GM12878 (cell line): ENCODE results near the gene PAQR8. TPM values are rescaled to one million over a fixed set of nuclear protein-coding genes. Genes with fewer than 3 reads are reported as not detected.
"Not testable (repeated sequence)": the region's sequence is repeated elsewhere in the genome, so short reads cannot be mapped to it uniquely, and the experiment has no call there.

Experiments
- ATAC-seq: fragments of 200-7000 bp; cut with Tn5 transposase; 3 replicates; pipeline ENCODE4 v1.9.1; 2020; ENCODE audit warnings: mild to moderate bottlenecking, moderate library complexity
- BruUV-seq: library from RNA; stranded (reverse); fragments of 400-500 nt; replicated peaks from 2 replicates; lab custom pipeline; 2021; lab: Mats Ljungman, UMichigan
- CTCF ChIA-PET: fragments of 300-600 bp; sonication (Branson Sonifier 250); formaldehyde crosslinking; extraction: SDS; loops from one replicate; lab custom pipeline; 2021; ENCODE audit warnings: inconsistent platforms; lab: Yijun Ruan, JAX
- POLR2A ChIA-PET: fragments of 350-600 bp; formaldehyde crosslinking; extraction: SDS; loops from one replicate; lab custom pipeline; 2021; ENCODE audit warnings: inconsistent platforms; lab: Charles Lee
- RAD21 ChIA-PET: fragments of 300-600 bp; sonication (Branson Sonifier 250); formaldehyde crosslinking; loops from one replicate; lab custom pipeline; 2023; ENCODE audit warnings: antibody characterized with exemption; ENCODE audit not compliant: unreplicated experiment; lab: Charles Lee
- SMC1A ChIA-PET: fragments of 300-600 bp; sonication (Branson Sonifier 250); formaldehyde crosslinking; loops from one replicate; lab custom pipeline; 2023; ENCODE audit not compliant: unreplicated experiment, uncharacterized antibody; lab: Charles Lee
- DNase-seq: peaks from one replicate; pipeline ENCODE4 v3.0.0-alpha.2; 2011; ENCODE audit warnings: low read depth, low spot score
- FAIRE-seq: peaks from 3 replicates; lab custom pipeline; 2011; peaks lifted over from hg19 to GRCh38; lab: Jason Lieb, UNC
- H2AFZ ChIP-seq: 2 replicates; pipeline ENCODE4 v1.6.0; 2011; ENCODE audit warnings: low read depth, low read length, control low read depth; ENCODE audit not compliant: control insufficient read depth
- H3K27ac ChIP-seq: 2 replicates; pipeline ENCODE4 v1.5.1; 2011; ENCODE audit warnings: control low read depth; ENCODE audit not compliant: control insufficient read depth, insufficient read depth
- H3K27me3 ChIP-seq, 2 experiments: replicated peaks in 1 of 2; 2 replicates each; pipeline versions ENCODE4 v1.6.0 to v1.6.1; 2011; ENCODE audit warnings: low read length in 1 of 2; ENCODE audit not compliant: control insufficient read depth in 2 of 2, insufficient read depth in 2 of 2
- H3K36me3 ChIP-seq, 2 experiments: 2 replicates each; pipeline ENCODE4 v1.5.1; 2011; ENCODE audit warnings: low read length in 1 of 2; ENCODE audit not compliant: control insufficient read depth in 2 of 2, insufficient read depth in 2 of 2
- H3K4me1 ChIP-seq: 2 replicates; pipeline ENCODE4 v1.6.1; 2011; ENCODE audit warnings: mild to moderate bottlenecking, low read length, moderate library complexity, mixed read lengths; ENCODE audit not compliant: control insufficient read depth, insufficient read depth
- H3K4me2 ChIP-seq: 2 replicates; pipeline ENCODE4 v1.6.0; 2011; ENCODE audit warnings: control low read depth; ENCODE audit not compliant: control insufficient read depth, insufficient read depth
- H3K4me3 ChIP-seq: fragments of 200-600 bp; sonication (generic); 2 replicates; pipeline ENCODE4 v1.5.1; 2016
- H3K79me2 ChIP-seq: 2 replicates; pipeline ENCODE4 v1.6.0; 2011; ENCODE audit warnings: low read length; ENCODE audit not compliant: control insufficient read depth, insufficient read depth
- H3K9ac ChIP-seq: 2 replicates; pipeline ENCODE4 v1.8.0; 2011; ENCODE audit warnings: low read length, control low read depth, mixed read lengths; ENCODE audit not compliant: control insufficient read depth, insufficient read depth
- H3K9me3 ChIP-seq: replicated peaks from 3 replicates; pipeline ENCODE4 v1.5.1; 2011; ENCODE audit warnings: mild to moderate bottlenecking, low read length; ENCODE audit not compliant: control insufficient read depth, insufficient read depth
- H4K20me1 ChIP-seq: 2 replicates; pipeline ENCODE4 v1.6.0; 2011; ENCODE audit not compliant: control insufficient read depth, insufficient read depth
- ATF2 ChIP-seq: IDR thresholded peaks from 2 replicates; pipeline ENCODE4 v1.6.1; 2012; ENCODE audit warnings: low read length, inconsistent platforms
- ATF7 ChIP-seq: fragments of 450-650 bp; IDR thresholded peaks from 2 replicates; pipeline ENCODE4 v1.6.1; 2016; ENCODE audit warnings: low read depth, mild to moderate bottlenecking
- BACH1 ChIP-seq: fragments of 450-650 bp; IDR thresholded peaks from 2 replicates; pipeline ENCODE4 v1.6.1; 2017; ENCODE audit warnings: mild to moderate bottlenecking, borderline replicate concordance
- CBFB ChIP-seq: IDR thresholded peaks from 2 replicates; pipeline ENCODE4 v1.6.1; 2016; ENCODE audit warnings: antibody characterized with exemption, low read depth
- DPF2 ChIP-seq: fragments of 450-650 bp; IDR thresholded peaks from 2 replicates; pipeline ENCODE4 v1.6.1; 2017; ENCODE audit warnings: mild to moderate bottlenecking
- EED ChIP-seq: sonication (generic); IDR thresholded peaks from 2 replicates; pipeline ENCODE4 v1.6.1; 2016; ENCODE audit warnings: antibody characterized with exemption, low read depth
- GABPA ChIP-seq: IDR thresholded peaks from 2 replicates; pipeline ENCODE4 v1.6.1; 2014; ENCODE audit warnings: antibody characterized with exemption, low read depth, mild to moderate bottlenecking, inconsistent platforms
- JUND ChIP-seq: IDR thresholded peaks from 2 replicates; pipeline ENCODE4 v1.6.1; 2012; ENCODE audit warnings: low read depth, mild to moderate bottlenecking, low read length, improper control_type of control experiment, moderate library complexity
- MXI1 ChIP-seq: fragments of 150-350 bp; IDR thresholded peaks from 2 replicates; pipeline ENCODE4 v1.6.1; 2011; ENCODE audit warnings: low read depth, mild to moderate bottlenecking, inconsistent platforms, low read length, improper control_type of control experiment
- NR2C1 ChIP-seq: fragments of 450-650 bp; IDR thresholded peaks from 2 replicates; pipeline ENCODE4 v1.6.1; 2017; ENCODE audit warnings: antibody characterized with exemption, mild to moderate bottlenecking, moderate library complexity
- PAX5 ChIP-seq: IDR thresholded peaks from 2 replicates; pipeline ENCODE4 v1.6.1; 2011; ENCODE audit warnings: low read depth, low read length, borderline replicate concordance
- POLR2AphosphoS5 ChIP-seq: IDR thresholded peaks from 2 replicates; pipeline ENCODE4 v1.6.1; 2011; ENCODE audit warnings: mild to moderate bottlenecking, low read length, inconsistent platforms
- SMC3 ChIP-seq: IDR thresholded peaks from 2 replicates; pipeline ENCODE4 v1.6.1; 2011; ENCODE audit warnings: low read length, improper control_type of control experiment, borderline replicate concordance
- SREBF2 ChIP-seq: IDR thresholded peaks from 2 replicates; pipeline ENCODE4 v1.6.1; 2012; ENCODE audit warnings: mild to moderate bottlenecking, low read length
- SRF ChIP-seq, 2 experiments: IDR thresholded peaks; 2 replicates each; pipeline ENCODE4 v1.6.1; 2011; ENCODE audit warnings: low read depth in 2 of 2, low read length in 2 of 2, mild to moderate bottlenecking in 1 of 2, moderate library complexity in 1 of 2
- WGBS: methylation state at CpG from one replicate; pipeline ENCODE4 v1.1.6; 2016; ENCODE audit warnings: low lambda C conversion rate; ENCODE audit not compliant: insufficient replicate concordance, insufficient coverage; ENCODE audit errors: missing lambda C conversion rate; 5-methylcytosine and 5-hydroxymethylcytosine counted together
- in situ Hi-C: fragments of 300-500 bp; cut with MboI; formaldehyde crosslinking; loops from 9 replicates; pipeline ENCODE4 v1.14.3; 2018; ENCODE audit warnings: mixed read lengths
- intact Hi-C: fragments of 100-400 bp; cut with micrococcal nuclease; formaldehyde crosslinking; loops from one replicate; pipeline ENCODE4 v1.14.2; 2022; ENCODE audit not compliant: unreplicated experiment
- polyA plus RNA-seq, 11 experiments: library from polyadenylated mRNA; depleted of rRNA in 4 of 11; unstranded in 6 of 11; stranded (reverse) in 5 of 11; fragments of >200 nt; fragmentation: Nextera tagmentation in 4 of 11; fragmentation: Illumina TruSeq in 1 of 11; extraction: Ambion mirVana in 4 of 11; extraction: Trizol in 1 of 11; gene quantifications; 1 replicate in 1 of 11; 2 replicates in 10 of 11; pipeline versions ENCODE4 v1.2.1 to v1.2.3, GENCODE V29; 2011 to 2016; ENCODE audit warnings: inconsistent platforms in 2 of 11, missing spikeins in 2 of 11, low read depth in 1 of 11
- total RNA-seq, 4 experiments: library from RNA; depleted of rRNA in 3 of 4; stranded (reverse); fragments of >200 nt in 3 of 4; fragmentation: Illumina TruSeq in 1 of 4; extraction: Trizol in 1 of 4; gene quantifications; 2 replicates each; pipeline versions ENCODE4 v1.2.1 to v1.2.3, GENCODE V29; 2013 to 2021
- TF ChIP-seq, protein P1 (sequence below): fragments of 450-650 bp; conservative IDR thresholded peaks from 2 replicates; pipeline ENCODE4 v1.6.1; 2017; ENCODE audit warnings: mild to moderate bottlenecking, moderate library complexity

Gene PAQR8
- total and polyA plus RNA-seq, 10 of the 15 experiments (the other 5 are each of a cell fraction or from before 2014, with no cell fraction given) = 3.9 to 22.4 (median 14.6) TPM

GRCh38 chr6:52426667-52427066 is 64.7 kb downstream of the PAQR8 start:
- Histone ChIP-seq H3K27ac (no peak overlapping the region), H3K36me3 (no peaks in the 10 kb centered on the region), H3K4me1 (peaks cover 6% of the 10 kb centered on the region; the same call in 1 of the 2 replicates), H4K20me1 (no peaks in the 10 kb centered on the region), H3K27me3 (no peaks in the 10 kb centered on the region), H3K79me2 (no peaks in the 10 kb centered on the region), H3K9me3 (no peaks in the 10 kb centered on the region), H3K9ac (no peak overlapping the region), H3K4me3 (no peak overlapping the region), H2AFZ (no peak overlapping the region; the same call in 1 of the 2 replicates), H3K4me2 (no peak overlapping the region)
- no TSS peak for BruUV-seq
- in situ Hi-C loops (no loop called here), intact Hi-C loops (loop anchor here (10.0 kb wide), 1 partner anchor 568 kb away; the partner anchor contains the start of gene GSTA4)
- ChIA-PET POLR2A (no interaction called here), SMC1A (interaction anchor here (0.8 to 13.5 kb wide), 2 partner anchors 69 to 148 kb away, joined by 3 to 249 read pairs; no protein-coding TSS in a partner anchor), CTCF (interaction anchor here (1.5 kb wide), 1 partner anchor 237 kb away, joined by 3 read pairs; no protein-coding TSS in a partner anchor), RAD21 (interaction anchor here (0.9 to 1.8 kb wide), 2 partner anchors 67 to 237 kb away, joined by 3 to 4 read pairs; no protein-coding TSS in a partner anchor)
- FAIRE-seq = no peak
- no peak for DNase-seq
- no peak for TF ChIP-seq ATF7
- TF ChIP-seq EED = no peak
- TF ChIP-seq, protein P1, sequence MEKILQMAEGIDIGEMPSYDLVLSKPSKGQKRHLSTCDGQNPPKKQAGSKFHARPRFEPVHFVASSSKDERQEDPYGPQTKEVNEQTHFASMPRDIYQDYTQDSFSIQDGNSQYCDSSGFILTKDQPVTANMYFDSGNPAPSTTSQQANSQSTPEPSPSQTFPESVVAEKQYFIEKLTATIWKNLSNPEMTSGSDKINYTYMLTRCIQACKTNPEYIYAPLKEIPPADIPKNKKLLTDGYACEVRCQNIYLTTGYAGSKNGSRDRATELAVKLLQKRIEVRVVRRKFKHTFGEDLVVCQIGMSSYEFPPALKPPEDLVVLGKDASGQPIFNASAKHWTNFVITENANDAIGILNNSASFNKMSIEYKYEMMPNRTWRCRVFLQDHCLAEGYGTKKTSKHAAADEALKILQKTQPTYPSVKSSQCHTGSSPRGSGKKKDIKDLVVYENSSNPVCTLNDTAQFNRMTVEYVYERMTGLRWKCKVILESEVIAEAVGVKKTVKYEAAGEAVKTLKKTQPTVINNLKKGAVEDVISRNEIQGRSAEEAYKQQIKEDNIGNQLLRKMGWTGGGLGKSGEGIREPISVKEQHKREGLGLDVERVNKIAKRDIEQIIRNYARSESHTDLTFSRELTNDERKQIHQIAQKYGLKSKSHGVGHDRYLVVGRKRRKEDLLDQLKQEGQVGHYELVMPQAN = no peak
- no peak for TF ChIP-seq SMC3
- TF ChIP-seq JUND = no peak
- TF ChIP-seq BACH1 = no peak
- no peak for TF ChIP-seq ATF2
- TF ChIP-seq PAX5 = no peak
- no peak for TF ChIP-seq GABPA
- no peak for TF ChIP-seq DPF2
- no peak for TF ChIP-seq POLR2AphosphoS5
- TF ChIP-seq MXI1 = no peak
- no peak for TF ChIP-seq SRF (IDR thresholded peaks at IDR 0.05; ENCODE audit: low read depth in 2 of 2, low read length in 2 of 2)
- TF ChIP-seq CBFB = no peak
- no peak for TF ChIP-seq SREBF2
- TF ChIP-seq NR2C1 = no peak
- ATAC-seq = peak; percentile 63

GRCh38 chr6:52433294-52433693 is 71.3 kb downstream of the PAQR8 start:
- H3K4me2 ChIP-seq, H3K9me3 ChIP-seq, H3K4me3 ChIP-seq, H3K27ac ChIP-seq, FAIRE-seq, BruUV-seq, in situ Hi-C loops, H2AFZ ChIP-seq, ATAC-seq, H4K20me1 ChIP-seq, H3K4me1 ChIP-seq, intact Hi-C loops, H3K27me3 ChIP-seq, H3K36me3 ChIP-seq, H3K9ac ChIP-seq, DNase-seq, H3K79me2 ChIP-seq: not testable (repeated sequence)
- POLR2A ChIA-PET = interaction anchor here (0.6 kb wide), 1 partner anchor 551 kb away, joined by 5 read pairs; no protein-coding TSS in a partner anchor
- SMC1A ChIA-PET = interaction anchor here (1.0 to 1.5 kb wide), 3 partner anchors 12 to 64 kb away, joined by 3 to 4 read pairs (median 4); no protein-coding TSS in a partner anchor
- CTCF ChIA-PET = interaction anchor here (1.0 to 1.3 kb wide), 3 partner anchors 12 to 66 kb away, joined by 3 read pairs; no protein-coding TSS in a partner anchor
- WGBS = 48% methylated on average over 4 of the region's 4 CpGs
- RAD21 ChIA-PET = interaction anchor here (1.1 kb wide), 1 partner anchor 12 kb away, joined by 3 read pairs; no protein-coding TSS in a partner anchor
